ENCODE data around the gene PLAC9.

- TF ChIP-seq CTCF (IDR thresholded peaks at IDR 0.05; ENCODE audit: low read depth, low read length, poor library complexity, severe bottlenecking) (no peak), EZH2phosphoT487 (IDR thresholded peaks at IDR 0.05; ENCODE audit: borderline replicate concordance, low read length) (no peak)
Measured at GRCh38 chr10:80094231-80094630, 38.3 kb upstream of the PLAC9 start.
